ENCODE measurements around the gene CYP2A6.

DNA sequence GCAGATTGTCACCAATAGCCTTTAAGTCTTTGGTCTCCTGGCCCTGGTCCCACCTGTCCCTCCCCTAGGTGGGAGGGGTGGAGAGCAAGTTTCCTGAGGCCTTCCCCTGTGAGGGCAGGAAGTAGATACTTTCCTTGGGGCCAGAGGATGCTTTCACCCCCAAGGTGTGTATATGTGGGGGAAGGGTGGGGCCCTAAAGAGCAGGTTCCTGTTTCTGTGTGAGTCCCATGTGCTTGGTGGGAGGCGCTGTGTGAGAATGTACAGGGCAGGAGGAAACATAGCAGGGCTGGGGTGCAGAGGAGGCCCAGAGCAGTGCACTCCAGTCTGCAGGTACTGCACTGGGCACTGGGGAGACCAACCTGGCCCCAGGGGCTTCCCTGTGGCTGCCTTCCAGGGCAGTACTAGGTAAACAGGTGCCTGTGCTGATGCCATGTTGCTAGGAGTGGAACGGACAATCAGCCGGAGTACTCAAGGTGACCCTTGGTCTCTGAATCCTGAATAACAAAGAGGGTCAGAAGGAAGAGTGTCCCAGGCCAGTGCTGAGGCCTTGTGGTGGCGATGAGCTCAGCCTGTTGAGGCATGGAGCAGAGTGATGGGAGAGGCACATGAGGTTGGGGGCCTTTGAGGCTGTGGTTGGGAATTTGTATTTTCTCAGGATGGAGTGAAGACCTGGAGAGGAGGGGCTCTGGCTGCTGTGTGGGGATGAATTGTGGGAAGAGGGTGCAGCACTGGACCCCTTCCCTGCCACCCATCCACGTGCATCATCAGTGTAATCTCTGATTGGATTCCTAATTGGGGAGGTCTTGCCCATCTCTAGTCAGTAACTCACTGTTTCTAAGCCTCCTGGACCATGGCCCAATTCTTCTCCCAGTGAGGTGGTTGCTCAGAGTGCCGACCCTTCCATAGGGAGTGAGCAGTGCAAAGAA lies 46.1 kb downstream of the CYP2A6 start:
- TF ChIP-seq, protein P1, sequence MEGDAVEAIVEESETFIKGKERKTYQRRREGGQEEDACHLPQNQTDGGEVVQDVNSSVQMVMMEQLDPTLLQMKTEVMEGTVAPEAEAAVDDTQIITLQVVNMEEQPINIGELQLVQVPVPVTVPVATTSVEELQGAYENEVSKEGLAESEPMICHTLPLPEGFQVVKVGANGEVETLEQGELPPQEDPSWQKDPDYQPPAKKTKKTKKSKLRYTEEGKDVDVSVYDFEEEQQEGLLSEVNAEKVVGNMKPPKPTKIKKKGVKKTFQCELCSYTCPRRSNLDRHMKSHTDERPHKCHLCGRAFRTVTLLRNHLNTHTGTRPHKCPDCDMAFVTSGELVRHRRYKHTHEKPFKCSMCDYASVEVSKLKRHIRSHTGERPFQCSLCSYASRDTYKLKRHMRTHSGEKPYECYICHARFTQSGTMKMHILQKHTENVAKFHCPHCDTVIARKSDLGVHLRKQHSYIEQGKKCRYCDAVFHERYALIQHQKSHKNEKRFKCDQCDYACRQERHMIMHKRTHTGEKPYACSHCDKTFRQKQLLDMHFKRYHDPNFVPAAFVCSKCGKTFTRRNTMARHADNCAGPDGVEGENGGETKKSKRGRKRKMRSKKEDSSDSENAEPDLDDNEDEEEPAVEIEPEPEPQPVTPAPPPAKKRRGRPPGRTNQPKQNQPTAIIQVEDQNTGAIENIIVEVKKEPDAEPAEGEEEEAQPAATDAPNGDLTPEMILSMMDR (conservative IDR thresholded peaks at IDR 0.05; ENCODE audit: low read depth, low read length): no peak
- TF ChIP-seq BHLHE40 (IDR thresholded peaks at IDR 0.05; ENCODE audit: low read depth, low read length): no peak
- no peak for TF ChIP-seq RAD21 (IDR thresholded peaks at IDR 0.05; ENCODE audit: low read length)
- no peak for TF ChIP-seq RFX5 (IDR thresholded peaks at IDR 0.05; ENCODE audit: low read depth, low read length)
- no peak for TF ChIP-seq FOS (IDR thresholded peaks at IDR 0.05; ENCODE audit: low read depth, low read length)
- TF ChIP-seq, protein P2, sequence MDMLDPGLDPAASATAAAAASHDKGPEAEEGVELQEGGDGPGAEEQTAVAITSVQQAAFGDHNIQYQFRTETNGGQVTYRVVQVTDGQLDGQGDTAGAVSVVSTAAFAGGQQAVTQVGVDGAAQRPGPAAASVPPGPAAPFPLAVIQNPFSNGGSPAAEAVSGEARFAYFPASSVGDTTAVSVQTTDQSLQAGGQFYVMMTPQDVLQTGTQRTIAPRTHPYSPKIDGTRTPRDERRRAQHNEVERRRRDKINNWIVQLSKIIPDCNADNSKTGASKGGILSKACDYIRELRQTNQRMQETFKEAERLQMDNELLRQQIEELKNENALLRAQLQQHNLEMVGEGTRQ (IDR thresholded peaks at IDR 0.05; ENCODE audit: low read depth, low read length): no peak
- TF ChIP-seq, protein P3, sequence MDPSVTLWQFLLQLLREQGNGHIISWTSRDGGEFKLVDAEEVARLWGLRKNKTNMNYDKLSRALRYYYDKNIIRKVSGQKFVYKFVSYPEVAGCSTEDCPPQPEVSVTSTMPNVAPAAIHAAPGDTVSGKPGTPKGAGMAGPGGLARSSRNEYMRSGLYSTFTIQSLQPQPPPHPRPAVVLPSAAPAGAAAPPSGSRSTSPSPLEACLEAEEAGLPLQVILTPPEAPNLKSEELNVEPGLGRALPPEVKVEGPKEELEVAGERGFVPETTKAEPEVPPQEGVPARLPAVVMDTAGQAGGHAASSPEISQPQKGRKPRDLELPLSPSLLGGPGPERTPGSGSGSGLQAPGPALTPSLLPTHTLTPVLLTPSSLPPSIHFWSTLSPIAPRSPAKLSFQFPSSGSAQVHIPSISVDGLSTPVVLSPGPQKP (IDR thresholded peaks at IDR 0.05; ENCODE audit: borderline replicate concordance, low read depth, low read length): no peak
- TF ChIP-seq NFE2L2 (IDR thresholded peaks at IDR 0.05; ENCODE audit: low read depth, low read length): no peak
- no peak for TF ChIP-seq CHD1 (IDR thresholded peaks at IDR 0.05; ENCODE audit: low read depth, low read length)
- no peak for TF ChIP-seq POLR2A (IDR thresholded peaks at IDR 0.05; ENCODE audit: low read depth, low read length)
- no peak for TF ChIP-seq CEBPB (IDR thresholded peaks at IDR 0.05; ENCODE audit: low read depth, low read length)
- no peak for TF ChIP-seq SMC3 (IDR thresholded peaks at IDR 0.05; ENCODE audit: low read depth, low read length)
- TF ChIP-seq MXI1 (IDR thresholded peaks at IDR 0.05; ENCODE audit: borderline replicate concordance, low read depth, low read length): no peak

Measured in IMR-90 (cell line).